Kidney (tissue), 14 donors: Measurements from ENCODE around the gene G6PC1. TPM values are rescaled to one million over a fixed set of nuclear protein-coding genes. Genes with fewer than 3 reads are reported as not detected.

Experiments used
- DNase-seq, 5 donors: peaks; one replicate each; pipeline ENCODE4 v3.0.0-alpha.2; 2013 to 2020
- FAIRE-seq: peaks from 2 replicates; lab custom pipeline; 2012; peaks lifted over from hg19 to GRCh38; lab: Jason Lieb, UNC
- H3K27ac ChIP-seq, 2 donors: one replicate each; pipeline ENCODE4 v1.7.0; 2013; ENCODE audit warnings: low read depth in 2 of 2, low read length in 2 of 2, inconsistent platforms in 1 of 2
- H3K27me3 ChIP-seq: one replicate; pipeline ENCODE4 v1.7.1; 2013; ENCODE audit warnings: low read length, inconsistent platforms; ENCODE audit not compliant: control insufficient read depth, insufficient read depth
- H3K36me3 ChIP-seq, 3 donors: one replicate each; pipeline versions ENCODE4 v1.7.0 to v1.7.1; 2013; ENCODE audit warnings: low read length in 3 of 3, control low read depth in 1 of 3, inconsistent platforms in 1 of 3; ENCODE audit not compliant: insufficient read depth in 3 of 3, control insufficient read depth in 2 of 3
- H3K4me1 ChIP-seq, 3 donors: one replicate each; pipeline versions ENCODE4 v1.7.0 to v1.7.1; 2013; ENCODE audit warnings: low read length in 3 of 3, inconsistent platforms in 1 of 3, low read depth in 1 of 3; ENCODE audit not compliant: control insufficient read depth in 2 of 3, insufficient read depth in 2 of 3
- H3K4me3 ChIP-seq, 3 donors: one replicate each; pipeline versions ENCODE4 v1.7.0 to v1.8.1; 2013; ENCODE audit warnings: low read length in 3 of 3, control low read depth in 1 of 3, inconsistent platforms in 1 of 3
- H3K9ac ChIP-seq, 3 donors: one replicate each; pipeline versions ENCODE4 v1.7.0 to v1.7.1; 2013; ENCODE audit warnings: low read length in 3 of 3, control low read depth in 1 of 3, inconsistent platforms in 1 of 3
- H3K9me3 ChIP-seq, 3 donors: one replicate each; pipeline versions ENCODE4 v1.7.0 to v1.7.1; 2013; ENCODE audit warnings: low read length in 3 of 3, control low read depth in 1 of 3, inconsistent platforms in 1 of 3; ENCODE audit not compliant: control insufficient read depth in 2 of 3, insufficient read depth in 1 of 3
- intact Hi-C: fragments of 100-400 bp; cut with DNase I; formaldehyde crosslinking; loops from one replicate; pipeline ENCODE4 v1.11.1; 2022
- polyA plus RNA-seq: library from polyadenylated mRNA; stranded (reverse); fragments of 350-450 nt; fragmentation: Illumina TruSeq; extraction: RNeasy Lipid Tissue Mini Kit (QIAGEN cat#74804); gene quantifications from one replicate; pipeline ENCODE4 v1.2.3, GENCODE V29; 2014; ENCODE audit warnings: low read depth, low replicate concordance; ENCODE audit not compliant: insufficient read depth
- total RNA-seq: library from RNA; stranded (reverse); fragmentation: NEBNext Ultra II Directional; extraction: Animal tissue kit (Norgen Biotek cat#: 25700); gene quantifications from one replicate; pipeline ENCODE4 v1.2.1, GENCODE V29; 2021
- TF ChIP-seq, protein P1 (sequence below): IDR thresholded peaks from 3 replicates; pipeline ENCODE4 v1.5.1; 2012; ENCODE audit warnings: mild to moderate bottlenecking, moderate library complexity, borderline replicate concordance; ENCODE audit not compliant: insufficient read depth; ENCODE audit errors: extremely low read depth
- donor health status: control.
- donor health status: control.
- donor health status: control.
- donor health status: control.
- donor health status: control.
- donor health status: DM: yes; HTN: yes; CAD: no.
- donor health status: Normal renal cell carcinoma (clear cell type).

G6PC1 gene
- total and polyA plus RNA-seq, 2 donors from 2014 or later, result 0.16 to 10.5 TPM

DNA sequence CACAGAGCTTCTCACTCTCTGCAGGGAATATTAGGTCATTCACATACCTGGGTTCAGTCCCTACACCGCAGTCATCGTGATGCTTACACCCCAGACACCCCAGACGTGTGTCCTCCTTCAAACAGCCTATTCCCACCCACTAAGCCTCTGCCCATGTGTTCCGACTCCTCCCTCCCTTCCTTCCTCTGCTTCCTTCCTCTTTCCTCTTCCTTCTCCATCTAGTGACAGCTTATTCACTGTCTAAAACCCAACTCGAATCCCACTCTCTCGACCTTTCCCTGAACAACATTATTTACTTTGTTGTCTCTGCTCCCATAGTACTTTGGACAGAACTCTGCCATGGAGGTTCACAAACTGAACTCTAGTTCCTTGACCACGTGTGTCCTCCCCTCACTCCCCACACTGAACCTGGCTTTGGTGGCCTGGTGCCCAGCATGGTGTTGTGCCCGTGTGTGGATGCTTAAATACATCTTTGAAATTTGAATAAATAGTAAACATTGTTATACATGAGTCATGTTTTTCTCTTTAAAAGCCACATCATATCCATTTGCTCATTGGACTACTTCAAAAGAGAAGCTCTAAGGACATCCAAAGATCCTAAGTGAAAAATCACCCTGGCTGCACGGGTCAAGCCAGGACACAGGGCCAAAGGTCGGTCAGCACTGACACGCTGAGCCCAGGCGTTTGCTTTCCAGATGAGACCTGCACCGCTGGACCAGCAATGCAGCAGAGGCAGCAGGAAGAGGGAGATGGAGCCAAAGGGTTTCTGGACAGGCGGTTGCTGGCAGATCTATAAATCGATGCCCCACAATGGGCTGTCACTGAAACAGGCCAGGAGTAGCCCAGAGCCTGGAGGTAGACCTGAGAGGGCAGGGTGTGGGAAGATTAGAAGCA, 14.1 kb upstream of the G6PC1 start:
- H3K4me3 ChIP-seq, result no peak overlapping the region
- H3K4me1 ChIP-seq, result peaks cover 0 to 39% (median 33%) of the 10 kb centered on the region in 3 donors
- H3K9ac ChIP-seq, result no peak overlapping the region
- no peaks in the 10 kb centered on the region for H3K27me3 ChIP-seq
- peak overlapping the region; percentile 8 to 23 for H3K27ac ChIP-seq
- DNase-seq, result peak in 1 of 5 donors; percentile 39
- intact Hi-C loops, result no loop called here
- no peaks in the 10 kb centered on the region for H3K36me3 ChIP-seq
- H3K9me3 ChIP-seq, result no peaks in the 10 kb centered on the region
- TF ChIP-seq, protein P1, sequence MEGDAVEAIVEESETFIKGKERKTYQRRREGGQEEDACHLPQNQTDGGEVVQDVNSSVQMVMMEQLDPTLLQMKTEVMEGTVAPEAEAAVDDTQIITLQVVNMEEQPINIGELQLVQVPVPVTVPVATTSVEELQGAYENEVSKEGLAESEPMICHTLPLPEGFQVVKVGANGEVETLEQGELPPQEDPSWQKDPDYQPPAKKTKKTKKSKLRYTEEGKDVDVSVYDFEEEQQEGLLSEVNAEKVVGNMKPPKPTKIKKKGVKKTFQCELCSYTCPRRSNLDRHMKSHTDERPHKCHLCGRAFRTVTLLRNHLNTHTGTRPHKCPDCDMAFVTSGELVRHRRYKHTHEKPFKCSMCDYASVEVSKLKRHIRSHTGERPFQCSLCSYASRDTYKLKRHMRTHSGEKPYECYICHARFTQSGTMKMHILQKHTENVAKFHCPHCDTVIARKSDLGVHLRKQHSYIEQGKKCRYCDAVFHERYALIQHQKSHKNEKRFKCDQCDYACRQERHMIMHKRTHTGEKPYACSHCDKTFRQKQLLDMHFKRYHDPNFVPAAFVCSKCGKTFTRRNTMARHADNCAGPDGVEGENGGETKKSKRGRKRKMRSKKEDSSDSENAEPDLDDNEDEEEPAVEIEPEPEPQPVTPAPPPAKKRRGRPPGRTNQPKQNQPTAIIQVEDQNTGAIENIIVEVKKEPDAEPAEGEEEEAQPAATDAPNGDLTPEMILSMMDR, result no peak
- FAIRE-seq, result no peak

DNA sequence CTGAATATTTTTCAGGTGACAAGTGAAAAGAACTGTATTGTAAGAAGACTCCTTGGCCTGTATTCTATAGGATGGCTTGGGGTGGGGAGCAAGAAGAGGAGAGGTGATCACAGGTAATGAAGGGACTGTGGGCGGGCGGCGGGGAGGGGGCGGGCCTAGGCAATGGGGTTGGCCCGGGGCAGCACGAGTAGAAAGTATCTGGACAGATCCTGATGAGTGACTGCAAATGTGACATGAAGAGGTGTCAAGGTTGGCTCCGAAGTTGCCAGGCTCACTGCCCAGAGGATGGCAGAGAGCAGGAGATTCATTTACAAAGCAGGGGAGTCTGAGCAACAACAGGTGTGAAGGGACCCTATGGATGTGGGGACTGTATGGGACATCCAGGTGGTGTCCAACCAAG, 10.8 kb upstream of the G6PC1 start:
- H3K36me3 ChIP-seq, result no peaks in the 10 kb centered on the region
- no peak overlapping the region for H3K4me3 ChIP-seq
- no peaks in the 10 kb centered on the region for H3K9me3 ChIP-seq
- H3K27ac ChIP-seq, result no peak overlapping the region
- DNase-seq (peak in 1 of 5 donors; percentile 24), FAIRE-seq (no peak)
- H3K27me3 ChIP-seq, result no peaks in the 10 kb centered on the region
- intact Hi-C loops, result no loop called here
- no peak overlapping the region for H3K9ac ChIP-seq
- H3K4me1 ChIP-seq, result peaks cover 8 to 60% (median 38%) of the 10 kb centered on the region in 3 donors
- TF ChIP-seq, protein P1, result no peak

DNA sequence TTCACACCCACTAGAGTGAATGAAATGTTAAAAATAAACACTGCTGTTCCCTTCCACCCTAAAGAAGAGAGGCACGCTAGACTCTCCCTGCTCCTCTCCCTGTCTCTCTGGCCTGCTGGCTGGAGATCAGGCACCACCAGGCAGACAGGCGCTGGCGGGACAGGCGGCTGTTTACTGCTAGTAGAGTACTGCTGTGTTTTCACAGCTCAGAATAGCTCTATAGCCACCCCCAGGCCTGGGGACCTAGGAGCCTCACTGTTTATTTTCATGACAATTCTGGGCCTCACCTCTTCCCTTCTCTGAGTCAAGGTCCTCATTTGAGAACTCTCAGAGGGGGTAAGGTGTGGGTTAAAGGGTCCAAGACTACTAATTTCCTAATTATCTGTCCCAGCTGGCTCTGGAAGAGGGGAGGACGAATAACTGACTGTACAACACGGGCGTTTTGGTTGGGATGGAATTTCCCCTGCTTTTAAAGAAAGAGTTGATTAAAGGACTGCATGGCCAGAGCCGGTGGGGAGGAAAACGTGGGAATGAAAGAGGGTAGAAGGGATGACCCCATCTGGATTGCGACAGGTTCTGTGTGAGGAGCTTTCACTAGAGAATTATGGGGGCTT, 9.0 kb upstream of the G6PC1 start:
- Histone ChIP-seq H3K4me3 (no peak overlapping the region), H3K27ac (peak overlapping the region; percentile 63 to 83), H3K9me3 (no peaks in the 10 kb centered on the region), H3K27me3 (no peaks in the 10 kb centered on the region), H3K36me3 (no peaks in the 10 kb centered on the region), H3K4me1 (peaks cover 8 to 51% (median 29%) of the 10 kb centered on the region in 3 donors), H3K9ac (peak overlapping the region in 1 of 3 donors; percentile 63)
- FAIRE-seq, result no peak
- intact Hi-C loops, result no loop called here
- DNase-seq, result peak in 2 of 5 donors; percentile 54 to 88
- TF ChIP-seq, protein P1, result no peak
